Lower leg skin (tissue), 3 donors: ENCODE data around the gene CLDN14.

Experiments used
- CTCF ChIP-seq, 3 donors: fragments of 450-650 bp; IDR thresholded peaks; one replicate each; pipeline ENCODE4 v1.5.1; 2016; ENCODE audit warnings: antibody characterized with exemption in 3 of 3, mild to moderate bottlenecking in 3 of 3, moderate library complexity in 2 of 3
- POLR2A ChIP-seq, 2 donors: fragments of 450-650 bp; IDR thresholded peaks; one replicate each; pipeline ENCODE4 v1.6.1; 2016 to 2017; ENCODE audit warnings: antibody characterized with exemption in 2 of 2, mild to moderate bottlenecking in 1 of 2, moderate library complexity in 1 of 2

- TF ChIP-seq CTCF (IDR thresholded peaks at IDR 0.05), result no peak
- no peak for TF ChIP-seq POLR2A (IDR thresholded peaks at IDR 0.05)
Observed at GRCh38 chr21:36502365-36502764, 22.4 kb upstream of the CLDN14 start.
